Loucy (cell line): ENCODE data around the gene TBC1D3I.

Experiments used
- H2AFZ ChIP-seq: fragments of 200-600 bp; sonication (generic); 2 replicates; pipeline ENCODE4 v1.6.0; 2016; ENCODE audit warnings: antibody characterized with exemption, mild to moderate bottlenecking, low read length, moderate library complexity
- H3F3A ChIP-seq: fragments of 200-600 bp; 2 replicates; pipeline ENCODE4 v1.6.0; 2016; ENCODE audit warnings: antibody characterized with exemption, low read depth, mild to moderate bottlenecking
- H3K27me3 ChIP-seq: fragments of 200-600 bp; sonication (generic); 2 replicates; pipeline ENCODE4 v1.6.1; 2014; ENCODE audit warnings: low read length, mild to moderate bottlenecking; ENCODE audit not compliant: insufficient read depth, poor library complexity, severe bottlenecking
- H3K36me3 ChIP-seq: fragments of 200-600 bp; sonication (generic); 2 replicates; pipeline ENCODE4 v1.6.1; 2016; ENCODE audit warnings: low read length; ENCODE audit not compliant: insufficient read depth
- H3K4me1 ChIP-seq: fragments of 200-600 bp; sonication (generic); 2 replicates; pipeline ENCODE4 v1.5.1; 2014; ENCODE audit warnings: low read length, mild to moderate bottlenecking; ENCODE audit not compliant: insufficient read depth, poor library complexity, severe bottlenecking
- H3K4me2 ChIP-seq: fragments of 200-600 bp; sonication (generic); 2 replicates; pipeline ENCODE4 v1.6.0; 2014; ENCODE audit warnings: antibody characterized with exemption, low read length, low read depth, mild to moderate bottlenecking; ENCODE audit not compliant: poor library complexity, severe bottlenecking
- H3K4me3 ChIP-seq: fragments of 200-600 bp; sonication (generic); 2 replicates; pipeline ENCODE4 v1.5.1; 2014; ENCODE audit warnings: low read length, mild to moderate bottlenecking, mixed read lengths; ENCODE audit not compliant: poor library complexity, severe bottlenecking
- H3K79me2 ChIP-seq: fragments of 200-600 bp; sonication (generic); 2 replicates; pipeline ENCODE4 v1.6.1; 2014; ENCODE audit warnings: low read length; ENCODE audit not compliant: insufficient read depth
- H3K9ac ChIP-seq: fragments of 200-600 bp; sonication (generic); 2 replicates; pipeline ENCODE4 v1.6.0; 2014; ENCODE audit warnings: mild to moderate bottlenecking, low read depth, low read length, moderate library complexity; ENCODE audit not compliant: poor library complexity, severe bottlenecking
- H3K9me2 ChIP-seq: fragments of 200-600 bp; sonication (generic); replicated peaks from 2 replicates; pipeline ENCODE4 v1.6.1; 2016; ENCODE audit warnings: low read depth, low read length, mixed read lengths
- H3K9me3 ChIP-seq: fragments of 200-600 bp; sonication (generic); 2 replicates; pipeline ENCODE4 v1.6.1; 2014; ENCODE audit warnings: mild to moderate bottlenecking, antibody characterized with exemption, low read length, low read depth; ENCODE audit not compliant: insufficient read depth
- H4K20me1 ChIP-seq: fragments of 200-600 bp; sonication (generic); 2 replicates; pipeline ENCODE4 v1.6.0; 2014; ENCODE audit warnings: antibody characterized with exemption, low read length, mild to moderate bottlenecking; ENCODE audit not compliant: insufficient read depth, poor library complexity, severe bottlenecking
- CTCF ChIP-seq: fragments of 200-600 bp; sonication (generic); conservative IDR thresholded peaks from 2 replicates; pipeline ENCODE4 v1.5.1; 2014; ENCODE audit warnings: mild to moderate bottlenecking, antibody characterized with exemption, low read length
- EZH2phosphoT487 ChIP-seq: fragments of 200-600 bp; IDR thresholded peaks from 2 replicates; pipeline ENCODE4 v1.6.1; 2018; ENCODE audit warnings: antibody characterized with exemption, mild to moderate bottlenecking, moderate library complexity, borderline replicate concordance

TBC1D3I gene

GRCh38 chr17:36214918-36215317 is 49.5 kb downstream of the TBC1D3I start:
- no peaks in the 10 kb centered on the region for H3K36me3 ChIP-seq
- no peaks in the 10 kb centered on the region for H3K9me3 ChIP-seq
- no peak overlapping the region for H3K4me2 ChIP-seq
- H3K9me2 ChIP-seq, result no peaks in the 10 kb centered on the region
- no peak for TF ChIP-seq CTCF
- TF ChIP-seq EZH2phosphoT487, result no peak
- no peak overlapping the region for H3K4me3 ChIP-seq
- H4K20me1 ChIP-seq, result no peaks in the 10 kb centered on the region
- no peaks in the 10 kb centered on the region for H3K79me2 ChIP-seq
- no peak overlapping the region for H3K9ac ChIP-seq
- no peaks in the 10 kb centered on the region for H3F3A ChIP-seq
- H3K4me1 ChIP-seq, result no peaks in the 10 kb centered on the region
- no peak overlapping the region for H2AFZ ChIP-seq
- H3K27me3 ChIP-seq, result no peaks in the 10 kb centered on the region

GRCh38 chr17:36213695-36214094 is 50.7 kb downstream of the TBC1D3I start:
- no peaks in the 10 kb centered on the region for H3K9me2 ChIP-seq
- no peaks in the 10 kb centered on the region for H3K9me3 ChIP-seq
- no peak overlapping the region for H3K4me2 ChIP-seq
- no peak overlapping the region for H2AFZ ChIP-seq
- H3K4me1 ChIP-seq, result no peaks in the 10 kb centered on the region
- no peak overlapping the region for H3K9ac ChIP-seq
- TF ChIP-seq EZH2phosphoT487 (no peak), CTCF (no peak)
- H3F3A ChIP-seq, result no peaks in the 10 kb centered on the region
- no peak overlapping the region for H3K4me3 ChIP-seq
- no peaks in the 10 kb centered on the region for H3K79me2 ChIP-seq
- H4K20me1 ChIP-seq, result no peaks in the 10 kb centered on the region
- no peaks in the 10 kb centered on the region for H3K27me3 ChIP-seq
- no peaks in the 10 kb centered on the region for H3K36me3 ChIP-seq

GRCh38 chr17:36212966-36213365 is 51.4 kb downstream of the TBC1D3I start:
- Histone ChIP-seq H3K4me1 (no peaks in the 10 kb centered on the region), H3K36me3 (no peaks in the 10 kb centered on the region), H2AFZ (no peak overlapping the region), H3K9me2 (no peaks in the 10 kb centered on the region), H3K9ac (no peak overlapping the region), H3K4me2 (no peak overlapping the region), H4K20me1 (no peaks in the 10 kb centered on the region), H3K4me3 (no peak overlapping the region), H3K79me2 (no peaks in the 10 kb centered on the region), H3K9me3 (no peaks in the 10 kb centered on the region), H3K27me3 (no peaks in the 10 kb centered on the region), H3F3A (no peaks in the 10 kb centered on the region)
- TF ChIP-seq CTCF (no peak), EZH2phosphoT487 (no peak)
